ENCODE results near the gene FOXN3. TPM values are rescaled to one million over a fixed set of nuclear protein-coding genes. Genes with fewer than 3 reads are reported as not detected.

Gene FOXN3, protein sequence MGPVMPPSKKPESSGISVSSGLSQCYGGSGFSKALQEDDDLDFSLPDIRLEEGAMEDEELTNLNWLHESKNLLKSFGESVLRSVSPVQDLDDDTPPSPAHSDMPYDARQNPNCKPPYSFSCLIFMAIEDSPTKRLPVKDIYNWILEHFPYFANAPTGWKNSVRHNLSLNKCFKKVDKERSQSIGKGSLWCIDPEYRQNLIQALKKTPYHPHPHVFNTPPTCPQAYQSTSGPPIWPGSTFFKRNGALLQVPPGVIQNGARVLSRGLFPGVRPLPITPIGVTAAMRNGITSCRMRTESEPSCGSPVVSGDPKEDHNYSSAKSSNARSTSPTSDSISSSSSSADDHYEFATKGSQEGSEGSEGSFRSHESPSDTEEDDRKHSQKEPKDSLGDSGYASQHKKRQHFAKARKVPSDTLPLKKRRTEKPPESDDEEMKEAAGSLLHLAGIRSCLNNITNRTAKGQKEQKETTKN
- total RNA-seq = 26.6 and 41.2 TPM in 2 replicates

DNA sequence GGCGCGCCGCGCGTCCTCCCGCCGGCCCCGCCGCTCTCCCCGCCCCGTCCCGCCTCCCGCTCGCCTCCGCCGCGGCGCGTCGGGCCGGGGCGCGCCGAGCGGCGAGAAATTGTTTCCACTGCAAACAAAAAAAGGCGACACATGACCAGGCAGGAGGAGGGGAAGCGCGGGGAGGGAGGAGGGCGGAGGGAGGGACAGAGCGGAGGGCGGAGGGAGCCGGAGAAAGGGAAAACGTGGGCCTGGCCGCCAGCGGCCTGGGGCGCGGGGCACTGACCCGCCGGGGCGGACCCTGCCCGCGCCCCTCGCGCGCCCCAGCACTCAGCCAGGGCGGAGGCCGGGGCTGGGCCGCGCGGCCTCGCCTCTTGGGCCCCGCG lies at the start of gene FOXN3:
Gene FOXN3, minus strand, starts transcription at position 143 of the 374 bp plus-strand sequence. CDS start 4,757 bp downstream, outside the sequence.

Measured in smooth muscle cell of trachea (primary cell).